HuH-7.5 (cell line): ENCODE measurements around the gene ING5.
"Not testable (repeated sequence)": the region's sequence is repeated elsewhere in the genome, so short reads cannot be mapped to it uniquely, and the experiment has no call there.

Source experiments
- DNase-seq: peaks from one replicate; pipeline ENCODE4 v3.0.0; 2011; ENCODE audit warnings: low spot score

Gene ING5

GRCh38 chr2:241739177-241739576 lies 37.3 kb downstream of the ING5 start:
- no peak for DNase-seq

- DNase-seq, result no peak
Observed at GRCh38 chr2:241739651-241740050, 37.8 kb downstream of the ING5 start.

GRCh38 chr2:241741016-241741415 lies 39.2 kb downstream of the ING5 start:
- DNase-seq, result no peak

GRCh38 chr2:241742320-241742939 lies 40.6 kb downstream of the ING5 start:
- DNase-seq, result no peak

- DNase-seq, result not testable (repeated sequence)
Observed at GRCh38 chr2:241743008-241743407, 41.2 kb downstream of the ING5 start.

- no peak for DNase-seq
Observed at GRCh38 chr2:241743620-241744019, 41.8 kb downstream of the ING5 start.

GRCh38 chr2:241744028-241744754 lies 42.4 kb downstream of the ING5 start:
- no peak for DNase-seq

- no peak for DNase-seq
Observed at GRCh38 chr2:241745276-241745675, 43.4 kb downstream of the ING5 start.

GRCh38 chr2:241746084-241746483 lies 44.2 kb downstream of the ING5 start:
- no peak for DNase-seq

GRCh38 chr2:241748468-241749256 lies 46.8 kb downstream of the ING5 start:
- no peak for DNase-seq

- no peak for DNase-seq
Observed at GRCh38 chr2:241750076-241750840, 48.4 kb downstream of the ING5 start.

GRCh38 chr2:241751152-241751551 lies 49.3 kb downstream of the ING5 start:
- no peak for DNase-seq

- DNase-seq, result no peak
Observed at GRCh38 chr2:241751776-241752175, 49.9 kb downstream of the ING5 start.

GRCh38 chr2:241752253-241752652 lies 50.4 kb downstream of the ING5 start:
- no peak for DNase-seq

GRCh38 chr2:241752689-241753276 lies 50.9 kb downstream of the ING5 start:
- DNase-seq, result no peak

GRCh38 chr2:241753493-241753892 lies 51.7 kb downstream of the ING5 start:
- no peak for DNase-seq

GRCh38 chr2:241754042-241754441 lies 52.2 kb downstream of the ING5 start:
- no peak for DNase-seq

GRCh38 chr2:241755166-241755565 lies 53.3 kb downstream of the ING5 start:
- DNase-seq, result no peak

- DNase-seq, result no peak
Observed at GRCh38 chr2:241755777-241756176, 53.9 kb downstream of the ING5 start.

GRCh38 chr2:241759067-241759807 lies 57.4 kb downstream of the ING5 start:
- DNase-seq, result no peak

GRCh38 chr2:241759893-241760292 lies 58.1 kb downstream of the ING5 start:
- not testable (repeated sequence) for DNase-seq
